ENCODE data around the gene COMMD2.

COMMD2 gene

DNA sequence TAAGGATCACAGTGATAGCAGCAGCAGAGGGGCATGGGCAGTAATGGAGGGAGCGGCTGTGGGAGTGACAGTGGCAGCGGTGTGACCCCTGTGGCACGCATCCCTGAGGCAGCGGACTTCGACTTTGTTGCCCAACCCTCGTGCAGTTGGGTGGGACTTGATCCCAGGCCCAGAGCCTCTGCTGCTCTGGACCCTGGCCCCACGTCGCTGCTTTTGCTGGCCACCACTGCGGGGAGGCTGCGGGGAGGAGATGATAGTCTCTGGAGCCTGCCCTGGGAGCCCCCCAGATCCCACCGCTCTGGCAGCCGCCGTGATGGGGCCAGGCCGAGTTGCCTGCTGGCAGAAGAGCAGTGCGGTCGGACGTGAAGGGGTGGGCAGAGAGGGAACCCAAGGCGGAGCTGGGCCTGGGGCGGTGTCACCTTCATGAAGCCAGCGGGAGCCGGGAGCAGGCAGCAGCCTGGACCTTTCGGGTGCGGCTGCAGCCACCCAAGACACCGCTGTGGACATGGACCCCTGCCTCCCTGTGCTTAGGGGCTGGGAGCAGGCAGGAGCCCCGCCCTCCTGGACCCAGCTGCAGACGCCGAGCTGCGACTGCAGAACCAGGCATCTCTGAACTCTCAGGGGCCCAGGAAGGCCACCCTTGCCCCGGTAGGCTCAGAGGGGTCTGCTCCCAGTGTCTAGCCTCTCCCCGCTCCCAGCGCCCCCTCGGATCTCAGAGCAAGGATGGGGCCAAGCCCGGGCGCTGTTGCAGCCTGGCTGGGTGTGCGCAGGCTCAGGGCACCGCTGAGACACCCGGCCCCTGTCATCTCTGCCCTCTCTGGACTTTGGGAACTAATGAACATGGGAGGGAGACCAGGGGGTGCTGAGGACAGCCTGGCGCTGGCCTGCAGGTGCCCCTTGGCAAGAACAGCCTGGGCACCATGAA is 38.3 kb downstream of the COMMD2 start:
- no peak overlapping the region for H3K4me3 ChIP-seq (ENCODE audit: low read depth, low read length)

GRCh38 chr3:149706905-149707304 is 45.4 kb downstream of the COMMD2 start:
- no peak for DNase-seq (ENCODE audit: low read depth)
- TF ChIP-seq, protein P1, sequence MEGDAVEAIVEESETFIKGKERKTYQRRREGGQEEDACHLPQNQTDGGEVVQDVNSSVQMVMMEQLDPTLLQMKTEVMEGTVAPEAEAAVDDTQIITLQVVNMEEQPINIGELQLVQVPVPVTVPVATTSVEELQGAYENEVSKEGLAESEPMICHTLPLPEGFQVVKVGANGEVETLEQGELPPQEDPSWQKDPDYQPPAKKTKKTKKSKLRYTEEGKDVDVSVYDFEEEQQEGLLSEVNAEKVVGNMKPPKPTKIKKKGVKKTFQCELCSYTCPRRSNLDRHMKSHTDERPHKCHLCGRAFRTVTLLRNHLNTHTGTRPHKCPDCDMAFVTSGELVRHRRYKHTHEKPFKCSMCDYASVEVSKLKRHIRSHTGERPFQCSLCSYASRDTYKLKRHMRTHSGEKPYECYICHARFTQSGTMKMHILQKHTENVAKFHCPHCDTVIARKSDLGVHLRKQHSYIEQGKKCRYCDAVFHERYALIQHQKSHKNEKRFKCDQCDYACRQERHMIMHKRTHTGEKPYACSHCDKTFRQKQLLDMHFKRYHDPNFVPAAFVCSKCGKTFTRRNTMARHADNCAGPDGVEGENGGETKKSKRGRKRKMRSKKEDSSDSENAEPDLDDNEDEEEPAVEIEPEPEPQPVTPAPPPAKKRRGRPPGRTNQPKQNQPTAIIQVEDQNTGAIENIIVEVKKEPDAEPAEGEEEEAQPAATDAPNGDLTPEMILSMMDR (IDR thresholded peaks at IDR 0.05; ENCODE audit: low read depth, low read length, missing control alignments), result no peak
- no peak overlapping the region for H3K4me3 ChIP-seq (ENCODE audit: low read depth, low read length)

More for the DNA sequence above, 38.3 kb downstream of the COMMD2 start:
- DNase-seq (ENCODE audit: low read depth), result no peak
- TF ChIP-seq, protein P1 (IDR thresholded peaks at IDR 0.05; ENCODE audit: low read depth, low read length, missing control alignments), result no peak

DNA sequence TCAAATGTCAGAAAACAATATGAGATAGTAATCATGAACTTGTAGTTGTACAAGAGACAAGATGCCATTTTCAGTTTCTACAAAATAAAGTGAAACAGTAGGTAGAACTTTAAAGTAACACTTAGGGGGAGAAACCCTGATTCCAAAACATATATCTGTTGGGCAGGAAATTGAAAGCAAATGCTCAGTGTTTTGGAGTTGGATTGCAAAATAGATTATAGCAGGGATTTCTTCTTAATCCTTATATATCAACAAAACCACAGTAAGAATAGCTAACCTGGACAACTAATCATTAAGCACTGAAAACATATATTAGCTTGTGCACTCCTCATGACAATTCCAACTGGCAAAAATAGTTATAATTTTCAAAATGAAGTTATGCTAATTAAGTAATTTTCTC is 46.9 kb downstream of the COMMD2 start:
- TF ChIP-seq, protein P1 (IDR thresholded peaks at IDR 0.05; ENCODE audit: low read depth, low read length, missing control alignments), result no peak
- no peak overlapping the region for H3K4me3 ChIP-seq (ENCODE audit: low read depth, low read length)
- DNase-seq (ENCODE audit: low read depth), result no peak

DNA sequence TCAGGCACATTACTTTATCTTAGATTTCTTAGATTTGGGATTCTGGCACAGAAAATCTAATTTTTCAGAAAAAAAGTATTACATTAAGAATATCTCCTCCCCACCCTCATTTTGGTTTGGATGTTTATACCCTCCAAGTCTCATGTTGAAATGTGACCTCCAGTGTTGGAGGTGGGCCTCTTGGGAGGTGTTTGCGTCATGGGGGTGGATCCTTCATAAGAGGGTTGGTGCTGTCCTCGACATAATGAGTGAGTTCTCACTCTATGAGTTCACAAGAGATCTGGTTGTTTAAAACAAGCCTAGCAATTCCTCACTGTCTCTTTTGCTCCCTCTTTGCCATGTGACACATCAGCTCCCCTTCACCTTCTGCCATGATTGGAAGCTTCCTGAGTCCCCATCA is 48.8 kb downstream of the COMMD2 start:
- DNase-seq (ENCODE audit: low read depth), result no peak
- H3K4me3 ChIP-seq (ENCODE audit: low read depth, low read length), result no peak overlapping the region
- TF ChIP-seq, protein P1 (IDR thresholded peaks at IDR 0.05; ENCODE audit: low read depth, low read length, missing control alignments), result no peak

GRCh38 chr3:149702691-149703441 is 49.4 kb downstream of the COMMD2 start:
- no peak overlapping the region for H3K4me3 ChIP-seq (ENCODE audit: low read depth, low read length)
- no peak for DNase-seq (ENCODE audit: low read depth)
- TF ChIP-seq, protein P1 (IDR thresholded peaks at IDR 0.05; ENCODE audit: low read depth, low read length, missing control alignments), result no peak

DNA sequence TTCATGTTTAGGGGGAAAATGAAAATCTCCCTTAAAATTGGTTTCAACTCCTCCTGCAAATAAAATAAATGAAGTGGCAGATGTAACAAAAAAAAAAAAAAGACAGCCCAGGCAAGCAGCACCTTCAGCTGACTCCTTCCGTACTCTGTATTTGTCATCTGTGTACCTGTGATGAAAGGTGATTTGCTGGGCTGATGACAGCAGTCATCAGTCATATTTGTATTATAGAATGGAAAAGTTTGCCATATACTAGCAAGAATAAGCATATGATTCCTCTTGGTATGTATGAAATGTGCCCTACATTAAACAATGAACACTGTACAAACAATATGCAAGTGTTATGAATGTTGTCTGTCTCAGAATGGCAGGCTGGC is 50.3 kb downstream of the COMMD2 start:
- TF ChIP-seq, protein P1 (IDR thresholded peaks at IDR 0.05; ENCODE audit: low read depth, low read length, missing control alignments), result no peak
- H3K4me3 ChIP-seq (ENCODE audit: low read depth, low read length), result peak overlapping the region; percentile 41; the same call in 1 of the 2 replicates
- DNase-seq (ENCODE audit: low read depth), result no peak

Data from GM12864 (cell line).